ENCODE measurements around the gene OR6C70.

DNA sequence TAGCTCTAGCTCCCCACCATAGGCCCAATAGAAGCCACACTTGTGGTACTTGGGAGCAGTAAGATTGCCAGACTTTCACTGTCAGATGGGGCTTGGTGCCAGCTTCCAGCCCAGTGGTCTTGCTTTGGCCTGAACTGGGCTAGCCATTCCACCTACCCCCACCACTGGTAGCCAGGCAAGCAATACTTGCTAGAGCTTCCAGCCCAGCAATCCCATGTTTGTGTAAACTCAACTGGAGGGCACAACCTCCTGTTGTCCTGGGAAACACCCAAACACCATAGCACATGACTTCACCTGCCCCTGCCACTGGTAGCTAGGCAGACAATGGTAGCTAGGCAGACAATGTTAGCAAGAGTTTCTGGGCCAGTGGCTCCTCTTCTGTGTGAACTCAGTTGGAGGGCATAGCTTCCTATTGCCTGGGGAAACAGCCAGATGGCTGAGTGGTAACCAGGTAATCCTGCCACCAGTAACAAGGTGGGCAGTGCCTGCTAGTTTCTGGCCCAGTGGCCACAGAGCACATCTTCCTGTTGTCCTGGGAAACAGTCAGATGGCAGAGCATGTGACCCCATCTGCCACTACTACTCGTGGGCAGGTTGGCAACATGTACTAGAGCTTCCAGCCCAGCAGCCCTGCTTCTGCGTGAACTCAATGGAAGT is 49.5 kb downstream of the OR6C70 start:
- no peak for TF ChIP-seq CTCF (IDR thresholded peaks at IDR 0.05; ENCODE audit: low read depth, low read length, missing input control)
- no peak for TF ChIP-seq TAF1 (conservative IDR thresholded peaks at IDR 0.05)
- TF ChIP-seq SP1 (IDR thresholded peaks at IDR 0.05) = no peak
- no peak for TF ChIP-seq RAD21 (IDR thresholded peaks at IDR 0.05)
- TF ChIP-seq HNF4G (IDR thresholded peaks at IDR 0.05) = no peak
- no peak for TF ChIP-seq REST (IDR thresholded peaks at IDR 0.05)
- no peak for TF ChIP-seq JUND (IDR thresholded peaks at IDR 0.05)

Measured in liver (tissue), 3 donors.